K562 (cell line): ENCODE measurements around the gene THOC5. TPM values are rescaled to one million over a fixed set of nuclear protein-coding genes. Genes with fewer than 3 reads are reported as not detected.

Experiments used
- CREB1 ChIP-seq, 2 experiments: sonication (generic) in 1 of 2; formaldehyde crosslinking in 1 of 2; IDR thresholded peaks; 2 replicates each; pipeline versions ENCODE4 v1.6.1 to v1.8.0; 2012 to 2022; ENCODE audit warnings: inconsistent platforms in 1 of 2, mild to moderate bottlenecking in 1 of 2, missing genetic modification reagents in 1 of 2, moderate library complexity in 1 of 2
- EP400 ChIP-seq: fragments of 450-650 bp; IDR thresholded peaks from 2 replicates; pipeline ENCODE4 v1.6.1; 2017; ENCODE audit warnings: antibody characterized with exemption, mild to moderate bottlenecking, moderate library complexity
- FOXK1 ChIP-seq: sonication (generic); formaldehyde crosslinking; IDR thresholded peaks from 2 replicates; pipeline ENCODE4 v1.8.0; 2022; ENCODE audit warnings: missing genetic modification reagents, mild to moderate bottlenecking, borderline replicate concordance
- GABPA ChIP-seq: fragments of 200-800 bp; sonication (Bioruptor generic); conservative IDR thresholded peaks from 2 replicates; pipeline ENCODE4 v1.6.1; 2016; ENCODE audit warnings: low read depth, missing genetic modification characterization, missing compliant biosample characterization
- HCFC1 ChIP-seq: IDR thresholded peaks from 2 replicates; pipeline ENCODE4 v1.6.1; 2012; ENCODE audit warnings: low read depth, low read length, improper control_type of control experiment
- HMGN3 ChIP-seq: IDR thresholded peaks from 2 replicates; pipeline ENCODE4 v1.6.1; 2011; ENCODE audit warnings: borderline replicate concordance, low read depth, mild to moderate bottlenecking, mixed read lengths, low read length; ENCODE audit not compliant: insufficient read length; ENCODE audit errors: extremely low read depth
- KDM5B ChIP-seq: fragments of 200-600 bp; sonication (generic); IDR thresholded peaks from 2 replicates; pipeline ENCODE4 v1.6.1; 2012; ENCODE audit warnings: low read depth, mild to moderate bottlenecking, moderate library complexity, low read length, control low read depth, inconsistent platforms; ENCODE audit not compliant: insufficient replicate concordance
- MTA3 ChIP-seq: fragments of 450-650 bp; formaldehyde crosslinking; IDR thresholded peaks from 2 replicates; pipeline ENCODE4 v1.6.1; 2017; ENCODE audit warnings: mild to moderate bottlenecking, borderline replicate concordance
- NCOA2 ChIP-seq, 2 experiments: fragments of 450-650 bp; IDR thresholded peaks; 2 replicates each; pipeline ENCODE4 v1.6.1; 2018; ENCODE audit warnings: mild to moderate bottlenecking in 2 of 2, moderate library complexity in 1 of 2; ENCODE audit not compliant: partially characterized antibody in 2 of 2
- PHF8 ChIP-seq: fragments of 200-600 bp; sonication (generic); IDR thresholded peaks from 2 replicates; pipeline ENCODE4 v1.6.1; 2012; ENCODE audit warnings: mixed run types, mild to moderate bottlenecking, inconsistent platforms, low read length, moderate library complexity, borderline replicate concordance
- ZNF668 ChIP-seq: fragments of 250-450 bp; sonication (Bioruptor Pico); IDR thresholded peaks from 2 replicates; pipeline ENCODE4 v1.8.0; 2022; ENCODE audit warnings: mild to moderate bottlenecking, inconsistent platforms
- polyA plus RNA-seq, 8 experiments: library from polyadenylated mRNA; depleted of rRNA in 4 of 8; stranded (reverse) in 5 of 8; unstranded in 3 of 8; fragments of >200 nt; fragmentation: Nextera tagmentation in 2 of 8; fragmentation: Illumina TruSeq in 1 of 8; extraction: Ambion mirVana in 2 of 8; extraction: Trizol in 1 of 8; gene quantifications; 2 replicates each; pipeline versions ENCODE4 v1.2.1 to v1.2.3, GENCODE V29; 2011 to 2014; ENCODE audit warnings: inconsistent platforms in 1 of 8, missing spikeins in 1 of 8
- total RNA-seq, 7 experiments: library from RNA; depleted of rRNA in 6 of 7; stranded (reverse); fragments of >200 nt in 6 of 7; fragmentation: Illumina TruSeq in 2 of 7; extraction: Trizol in 2 of 7; gene quantifications; 2 replicates each; pipeline versions ENCODE4 v1.2.1 to v1.2.3, GENCODE V29; 2011 to 2021; ENCODE audit warnings: low replicate concordance in 1 of 7
- TF ChIP-seq, protein P1 (sequence below), 2 experiments: fragments of 450-650 bp in 1 of 2; sonication (generic) in 1 of 2; formaldehyde crosslinking in 1 of 2; IDR thresholded peaks in 1 of 2; conservative IDR thresholded peaks in 1 of 2; 2 replicates each; pipeline versions ENCODE4 v1.6.1 to v1.8.1; 2016 to 2023; ENCODE audit warnings: mild to moderate bottlenecking in 2 of 2, moderate library complexity in 2 of 2, inconsistent platforms in 1 of 2, missing genetic modification reagents in 1 of 2
- TF ChIP-seq, protein P2 (sequence below): sonication (generic); formaldehyde crosslinking; IDR thresholded peaks from 2 replicates; pipeline ENCODE4 v1.8.1; 2023; ENCODE audit warnings: mild to moderate bottlenecking, missing genetic modification reagents
- TF ChIP-seq, protein P3 (sequence below), 2 experiments: fragments of 450-650 bp; IDR thresholded peaks; 2 replicates each; pipeline ENCODE4 v1.6.1; 2018; ENCODE audit warnings: mild to moderate bottlenecking in 2 of 2, low read depth in 1 of 2; ENCODE audit not compliant: partially characterized antibody in 2 of 2
- TF ChIP-seq, protein P4 (sequence below): conservative IDR thresholded peaks from 2 replicates; pipeline ENCODE4 v1.6.1; 2011; ENCODE audit warnings: low read depth, mild to moderate bottlenecking, low read length; ENCODE audit not compliant: control insufficient read depth

The THOC5 gene
- total and polyA plus RNA-seq, 9 of the 15 experiments (the other 6 are each of a cell fraction or from before 2014, with no cell fraction given), result 45.3 to 96.5 (median 51.4) TPM

DNA sequence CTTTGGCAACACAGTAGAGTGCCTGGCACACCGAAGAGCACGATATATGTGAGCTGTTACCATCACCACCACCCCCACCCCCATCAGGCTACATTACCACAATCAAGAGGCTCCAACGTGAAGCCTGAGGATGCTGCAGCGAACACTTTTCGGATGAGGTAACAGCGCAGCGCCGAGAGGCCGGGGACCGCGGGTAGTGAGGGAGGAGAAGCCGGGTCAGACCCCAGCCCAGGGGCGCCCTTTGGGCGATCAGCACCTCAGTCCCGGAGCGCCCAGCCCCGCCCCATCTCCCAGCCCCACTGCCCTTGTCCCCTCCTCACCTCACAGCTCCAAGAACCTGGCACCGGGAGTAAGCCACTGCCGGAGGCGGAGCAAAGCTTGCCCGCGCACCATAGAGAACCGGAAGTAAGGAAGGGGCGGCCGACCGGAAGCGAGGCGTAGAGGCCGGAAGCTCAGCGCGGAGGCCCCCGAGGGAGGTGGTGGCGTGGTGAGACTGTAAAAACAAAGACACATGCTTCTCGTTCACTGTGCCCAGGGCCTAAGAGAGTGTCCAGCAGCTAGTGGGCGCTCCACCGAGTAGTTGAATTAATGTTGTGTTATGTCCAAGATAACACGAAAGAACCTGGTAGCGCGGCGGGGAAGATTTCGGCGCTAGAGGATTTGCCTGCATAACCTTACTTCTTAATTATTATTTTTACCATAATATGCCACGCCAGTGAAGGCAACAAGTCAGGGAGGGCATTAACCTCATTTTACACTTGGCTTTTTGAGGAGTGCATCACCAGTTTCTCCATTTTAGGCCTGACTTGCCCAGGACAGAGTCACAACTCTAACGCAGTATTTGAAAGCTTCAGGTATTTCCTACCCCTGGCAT lies at the start of gene THOC5 (continued):
- TF ChIP-seq, protein P1, sequence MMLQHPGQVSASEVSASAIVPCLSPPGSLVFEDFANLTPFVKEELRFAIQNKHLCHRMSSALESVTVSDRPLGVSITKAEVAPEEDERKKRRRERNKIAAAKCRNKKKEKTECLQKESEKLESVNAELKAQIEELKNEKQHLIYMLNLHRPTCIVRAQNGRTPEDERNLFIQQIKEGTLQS (IDR thresholded peaks at IDR 0.05), result no peak
- TF ChIP-seq, protein P1 (CRISPR knock-in tag; conservative IDR thresholded peaks at IDR 0.05), result no peak
- TF ChIP-seq NCOA2 (IDR thresholded peaks at IDR 0.05; ENCODE audit: partially characterized antibody in 2 of 2) (no peak), ZNF668 (CRISPR knock-in tag) (no peak), KDM5B (peak; percentile 58), MTA3 (0 out of 2 replicates have a peak, but pooled peaks have one; percentile 44), HMGN3 (peak; percentile 37), HCFC1 (peak; percentile 80), PHF8 (peak; percentile 59; the same call in 1 of the 2 replicates), FOXK1 (CRISPR knock-in tag) (no peak), GABPA (tag) (peak; percentile 98), EP400 (peak; percentile 94), CREB1 (IDR thresholded peaks at IDR 0.05) (no peak), CREB1 (CRISPR knock-in tag; IDR thresholded peaks at IDR 0.05) (peak; percentile 53; the same call in 1 of the 2 replicates)
- TF ChIP-seq, protein P2, sequence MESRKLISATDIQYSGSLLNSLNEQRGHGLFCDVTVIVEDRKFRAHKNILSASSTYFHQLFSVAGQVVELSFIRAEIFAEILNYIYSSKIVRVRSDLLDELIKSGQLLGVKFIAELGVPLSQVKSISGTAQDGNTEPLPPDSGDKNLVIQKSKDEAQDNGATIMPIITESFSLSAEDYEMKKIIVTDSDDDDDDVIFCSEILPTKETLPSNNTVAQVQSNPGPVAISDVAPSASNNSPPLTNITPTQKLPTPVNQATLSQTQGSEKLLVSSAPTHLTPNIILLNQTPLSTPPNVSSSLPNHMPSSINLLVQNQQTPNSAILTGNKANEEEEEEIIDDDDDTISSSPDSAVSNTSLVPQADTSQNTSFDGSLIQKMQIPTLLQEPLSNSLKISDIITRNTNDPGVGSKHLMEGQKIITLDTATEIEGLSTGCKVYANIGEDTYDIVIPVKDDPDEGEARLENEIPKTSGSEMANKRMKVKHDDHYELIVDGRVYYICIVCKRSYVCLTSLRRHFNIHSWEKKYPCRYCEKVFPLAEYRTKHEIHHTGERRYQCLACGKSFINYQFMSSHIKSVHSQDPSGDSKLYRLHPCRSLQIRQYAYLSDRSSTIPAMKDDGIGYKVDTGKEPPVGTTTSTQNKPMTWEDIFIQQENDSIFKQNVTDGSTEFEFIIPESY (CRISPR knock-in tag), result no peak
- TF ChIP-seq, protein P3, sequence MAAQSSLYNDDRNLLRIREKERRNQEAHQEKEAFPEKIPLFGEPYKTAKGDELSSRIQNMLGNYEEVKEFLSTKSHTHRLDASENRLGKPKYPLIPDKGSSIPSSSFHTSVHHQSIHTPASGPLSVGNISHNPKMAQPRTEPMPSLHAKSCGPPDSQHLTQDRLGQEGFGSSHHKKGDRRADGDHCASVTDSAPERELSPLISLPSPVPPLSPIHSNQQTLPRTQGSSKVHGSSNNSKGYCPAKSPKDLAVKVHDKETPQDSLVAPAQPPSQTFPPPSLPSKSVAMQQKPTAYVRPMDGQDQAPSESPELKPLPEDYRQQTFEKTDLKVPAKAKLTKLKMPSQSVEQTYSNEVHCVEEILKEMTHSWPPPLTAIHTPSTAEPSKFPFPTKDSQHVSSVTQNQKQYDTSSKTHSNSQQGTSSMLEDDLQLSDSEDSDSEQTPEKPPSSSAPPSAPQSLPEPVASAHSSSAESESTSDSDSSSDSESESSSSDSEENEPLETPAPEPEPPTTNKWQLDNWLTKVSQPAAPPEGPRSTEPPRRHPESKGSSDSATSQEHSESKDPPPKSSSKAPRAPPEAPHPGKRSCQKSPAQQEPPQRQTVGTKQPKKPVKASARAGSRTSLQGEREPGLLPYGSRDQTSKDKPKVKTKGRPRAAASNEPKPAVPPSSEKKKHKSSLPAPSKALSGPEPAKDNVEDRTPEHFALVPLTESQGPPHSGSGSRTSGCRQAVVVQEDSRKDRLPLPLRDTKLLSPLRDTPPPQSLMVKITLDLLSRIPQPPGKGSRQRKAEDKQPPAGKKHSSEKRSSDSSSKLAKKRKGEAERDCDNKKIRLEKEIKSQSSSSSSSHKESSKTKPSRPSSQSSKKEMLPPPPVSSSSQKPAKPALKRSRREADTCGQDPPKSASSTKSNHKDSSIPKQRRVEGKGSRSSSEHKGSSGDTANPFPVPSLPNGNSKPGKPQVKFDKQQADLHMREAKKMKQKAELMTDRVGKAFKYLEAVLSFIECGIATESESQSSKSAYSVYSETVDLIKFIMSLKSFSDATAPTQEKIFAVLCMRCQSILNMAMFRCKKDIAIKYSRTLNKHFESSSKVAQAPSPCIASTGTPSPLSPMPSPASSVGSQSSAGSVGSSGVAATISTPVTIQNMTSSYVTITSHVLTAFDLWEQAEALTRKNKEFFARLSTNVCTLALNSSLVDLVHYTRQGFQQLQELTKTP (IDR thresholded peaks at IDR 0.05; ENCODE audit: low read depth in 1 of 2, partially characterized antibody in 2 of 2), result no peak
- TF ChIP-seq, protein P4, sequence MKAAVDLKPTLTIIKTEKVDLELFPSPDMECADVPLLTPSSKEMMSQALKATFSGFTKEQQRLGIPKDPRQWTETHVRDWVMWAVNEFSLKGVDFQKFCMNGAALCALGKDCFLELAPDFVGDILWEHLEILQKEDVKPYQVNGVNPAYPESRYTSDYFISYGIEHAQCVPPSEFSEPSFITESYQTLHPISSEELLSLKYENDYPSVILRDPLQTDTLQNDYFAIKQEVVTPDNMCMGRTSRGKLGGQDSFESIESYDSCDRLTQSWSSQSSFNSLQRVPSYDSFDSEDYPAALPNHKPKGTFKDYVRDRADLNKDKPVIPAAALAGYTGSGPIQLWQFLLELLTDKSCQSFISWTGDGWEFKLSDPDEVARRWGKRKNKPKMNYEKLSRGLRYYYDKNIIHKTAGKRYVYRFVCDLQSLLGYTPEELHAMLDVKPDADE, result peak; percentile 77
